K562 (cell line): ENCODE measurements around the gene MPPED2. TPM values are rescaled to one million over a fixed set of nuclear protein-coding genes. Genes with fewer than 3 reads are reported as not detected.

Source experiments
- ATAC-seq: fragments of 200-7000 bp; cut with Tn5 transposase; 3 replicates; pipeline ENCODE4 v1.9.1; 2020; ENCODE audit warnings: moderate library complexity
- BruUV-seq: library from RNA; stranded (reverse); fragments of 400-500 nt; replicated peaks from 2 replicates; lab custom pipeline; 2021; lab: Mats Ljungman, UMichigan
- CTCF ChIA-PET: fragments of 300-600 bp; formaldehyde crosslinking; extraction: SDS; loops from one replicate; lab custom pipeline; 2021; ENCODE audit warnings: low intra/inter-chr PET ratio; lab: Yijun Ruan, JAX
- POLR2A ChIA-PET: fragments of 300-600, 350-650 bp; sonication (Branson Sonifier 250); formaldehyde crosslinking; extraction: SDS; loops from one replicate; lab custom pipeline; 2021; ENCODE audit warnings: antibody characterized with exemption, inconsistent platforms; lab: Yijun Ruan, JAX
- DNase-seq, 4 experiments: peaks; one replicate each; pipeline versions ENCODE4 v3.0.0 to v3.0.0-alpha.2; 2011 to 2018; ENCODE audit warnings: low spot score in 3 of 4, mixed read lengths in 3 of 4; ENCODE audit errors: extremely low read depth in 1 of 4
- FAIRE-seq: peaks from 2 replicates; lab custom pipeline; 2011; peaks lifted over from hg19 to GRCh38; lab: Jason Lieb, UNC
- H2AFZ ChIP-seq: 2 replicates; pipeline ENCODE4 v1.6.0; 2011; ENCODE audit warnings: low read depth, low read length, control low read depth, inconsistent platforms
- H3K27ac ChIP-seq: fragments of 200-600 bp; 3 replicates; pipeline ENCODE4 v1.8.0; 2011; ENCODE audit warnings: low read depth, mild to moderate bottlenecking, control low read depth, inconsistent platforms, low read length, moderate library complexity, mixed read lengths; ENCODE audit errors: extremely low read depth
- H3K27me3 ChIP-seq, 2 experiments: fragments of 300-600 bp in 1 of 2; 2 replicates in 1 of 2; 3 replicates in 1 of 2; pipeline versions ENCODE4 v1.6.0 to v1.8.0; 2011; ENCODE audit warnings: inconsistent platforms in 2 of 2, low read length in 2 of 2, mild to moderate bottlenecking in 1 of 2, mixed read lengths in 1 of 2, moderate library complexity in 1 of 2; ENCODE audit not compliant: control insufficient read depth in 2 of 2, insufficient read depth in 2 of 2
- H3K36me3 ChIP-seq: fragments of 300-600 bp; 3 replicates; pipeline ENCODE4 v1.8.0; 2011; ENCODE audit warnings: mild to moderate bottlenecking, low read length, inconsistent platforms; ENCODE audit not compliant: control insufficient read depth, insufficient read depth
- H3K4me1 ChIP-seq, 2 experiments: fragments of 200-600 bp in 1 of 2; replicated peaks in 1 of 2; 2 replicates in 1 of 2; 3 replicates in 1 of 2; pipeline versions ENCODE4 v1.5.1 to v1.8.0; 2011; ENCODE audit warnings: inconsistent platforms in 2 of 2, low read length in 2 of 2, mild to moderate bottlenecking in 1 of 2, mixed read lengths in 1 of 2, moderate library complexity in 1 of 2; ENCODE audit not compliant: control insufficient read depth in 2 of 2, insufficient read depth in 2 of 2
- H3K4me2 ChIP-seq: 2 replicates; pipeline ENCODE4 v1.6.1; 2011; ENCODE audit warnings: low read length, control low read depth, inconsistent platforms, mixed read lengths; ENCODE audit not compliant: insufficient read depth
- H3K4me3 ChIP-seq: fragments of 200-600 bp; sonication (generic), shearing (Covaris generic); 2 replicates; pipeline ENCODE4 v1.5.1; 2016; ENCODE audit warnings: control low read depth, inconsistent platforms
- H3K79me2 ChIP-seq: fragments of 200-600 bp; 3 replicates; pipeline ENCODE4 v1.8.0; 2011; ENCODE audit warnings: low read length, inconsistent platforms; ENCODE audit not compliant: control insufficient read depth, insufficient read depth
- H3K9ac ChIP-seq, 2 experiments: 2 replicates each; pipeline versions ENCODE4 v1.6.0 to v1.6.1; 2011; ENCODE audit warnings: low read depth in 2 of 2, low read length in 2 of 2, control low read depth in 1 of 2, inconsistent platforms in 1 of 2, mild to moderate bottlenecking in 1 of 2, mixed read lengths in 1 of 2; ENCODE audit not compliant: insufficient read depth in 1 of 2
- H3K9me1 ChIP-seq: one replicate; pipeline ENCODE4 v1.6.0; 2011; ENCODE audit warnings: inconsistent platforms, mild to moderate bottlenecking, low read length, moderate library complexity; ENCODE audit not compliant: control insufficient read depth, insufficient read depth
- H3K9me3 ChIP-seq: replicated peaks from 2 replicates; pipeline ENCODE4 v1.5.1; 2011; ENCODE audit warnings: low read depth, low read length, inconsistent platforms; ENCODE audit not compliant: control insufficient read depth, insufficient read depth
- H4K20me1 ChIP-seq: replicated peaks from 2 replicates; pipeline ENCODE4 v1.6.1; 2011; ENCODE audit warnings: low read length, inconsistent platforms, mixed read lengths; ENCODE audit not compliant: control insufficient read depth, insufficient read depth
- FOXK2 ChIP-seq, 2 experiments: fragments of 450-650 bp; IDR thresholded peaks in 1 of 2; conservative IDR thresholded peaks in 1 of 2; 2 replicates each; pipeline ENCODE4 v1.6.1; 2016; ENCODE audit warnings: low read depth in 2 of 2, mild to moderate bottlenecking in 1 of 2
- MIER1 ChIP-seq: fragments of 450-650 bp; IDR thresholded peaks from 2 replicates; pipeline ENCODE4 v1.6.1; 2016; ENCODE audit warnings: antibody characterized with exemption, mild to moderate bottlenecking, low read depth
- MTF1 ChIP-seq: fragments of 250-450 bp; sonication (Bioruptor Pico); IDR thresholded peaks from 2 replicates; pipeline ENCODE4 v1.9.0; 2021; ENCODE audit warnings: moderate library complexity, mild to moderate bottlenecking, inconsistent platforms, borderline replicate concordance
- PPARD ChIP-seq: fragments of 250-450 bp; sonication (Bioruptor Pico); IDR thresholded peaks from 2 replicates; pipeline ENCODE4 v1.8.0; 2022; ENCODE audit warnings: inconsistent platforms, mild to moderate bottlenecking, moderate library complexity
- TSC22D4 ChIP-seq: fragments of 450-650 bp; IDR thresholded peaks from 2 replicates; pipeline ENCODE4 v1.6.1; 2016; ENCODE audit warnings: missing genetic modification characterization, missing biosample characterization, control low read depth
- ZBTB1 ChIP-seq: sonication (generic); formaldehyde crosslinking; IDR thresholded peaks from 2 replicates; pipeline ENCODE4 v1.8.1; 2023; ENCODE audit warnings: missing genetic modification reagents, low read depth, mild to moderate bottlenecking, borderline replicate concordance
- ZNF668 ChIP-seq: fragments of 250-450 bp; sonication (Bioruptor Pico); IDR thresholded peaks from 2 replicates; pipeline ENCODE4 v1.8.0; 2022; ENCODE audit warnings: mild to moderate bottlenecking, inconsistent platforms
- WGBS: fragments of 100-300 bp; shearing (Covaris generic); methylation state at CpG from one replicate; pipeline ENCODE4 v1.1.6; 2016; ENCODE audit warnings: low coverage, mixed read lengths; ENCODE audit not compliant: insufficient coverage; ENCODE audit errors: missing lambda C conversion rate; 5-methylcytosine and 5-hydroxymethylcytosine counted together
- in situ Hi-C: fragments of 300-500 bp; cut with MboI; formaldehyde crosslinking; loops from 4 replicates; pipeline ENCODE4 v1.15.0; 2018; ENCODE audit warnings: inconsistent platforms, mixed read lengths
- intact Hi-C: fragments of 100-400 bp; cut with micrococcal nuclease; formaldehyde crosslinking; loops from 2 replicates; pipeline ENCODE4 v1.14.2; 2022
- polyA plus RNA-seq, 8 experiments: library from polyadenylated mRNA; depleted of rRNA in 4 of 8; stranded (reverse) in 5 of 8; unstranded in 3 of 8; fragments of >200 nt; fragmentation: Nextera tagmentation in 2 of 8; fragmentation: Illumina TruSeq in 1 of 8; extraction: Ambion mirVana in 2 of 8; extraction: Trizol in 1 of 8; gene quantifications; 2 replicates each; pipeline versions ENCODE4 v1.2.1 to v1.2.3, GENCODE V29; 2011 to 2014; ENCODE audit warnings: inconsistent platforms in 1 of 8, missing spikeins in 1 of 8
- total RNA-seq, 7 experiments: library from RNA; depleted of rRNA in 6 of 7; stranded (reverse); fragments of >200 nt in 6 of 7; fragmentation: Illumina TruSeq in 2 of 7; extraction: Trizol in 2 of 7; gene quantifications; 2 replicates each; pipeline versions ENCODE4 v1.2.1 to v1.2.3, GENCODE V29; 2011 to 2021; ENCODE audit warnings: low replicate concordance in 1 of 7
- TF ChIP-seq, protein P1 (sequence below): fragments of 450-650 bp; IDR thresholded peaks from 2 replicates; pipeline ENCODE4 v1.6.1; 2016
- TF ChIP-seq, protein P2 (sequence below), 2 experiments: fragments of 200-800 bp in 1 of 2; sonication (Bioruptor generic) in 1 of 2; sonication (generic) in 1 of 2; formaldehyde crosslinking in 1 of 2; IDR thresholded peaks in 1 of 2; conservative IDR thresholded peaks in 1 of 2; 2 replicates each; pipeline versions ENCODE4 v1.5.0 to v1.6.1; 2016 to 2020; ENCODE audit warnings: missing compliant biosample characterization in 1 of 2, missing genetic modification characterization in 1 of 2, missing genetic modification reagents in 1 of 2

MPPED2 gene
- total and polyA plus RNA-seq, 9 of the 15 experiments (the other 6 are each of a cell fraction or from before 2014, with no cell fraction given): not detected

- no peaks in the 10 kb centered on the region for H3K4me1 ChIP-seq
- no peaks in the 10 kb centered on the region for H3K27me3 ChIP-seq
- no peaks in the 10 kb centered on the region for H3K36me3 ChIP-seq
- DNase-seq (no peak), FAIRE-seq (no peak), ATAC-seq (no peak)
- in situ Hi-C loops: no loop called here
- no TSS peak for BruUV-seq
- POLR2A ChIA-PET: no interaction called here
- no peaks in the 10 kb centered on the region for H3K79me2 ChIP-seq
- no peak overlapping the region for H3K27ac ChIP-seq
- no peaks in the 10 kb centered on the region for H4K20me1 ChIP-seq
- H3K9me3 ChIP-seq: no peaks in the 10 kb centered on the region
- H3K9ac ChIP-seq: no peak overlapping the region
- H2AFZ ChIP-seq: no peak overlapping the region
- TF ChIP-seq ZNF668 (CRISPR knock-in tag) (no peak), TSC22D4 (tag) (no peak), ZBTB1 (CRISPR knock-in tag) (no peak), PPARD (CRISPR knock-in tag) (no peak), MIER1 (no peak), FOXK2 (conservative IDR thresholded peaks at IDR 0.05 in 1 of 2, IDR thresholded peaks at IDR 0.05 in 1 of 2; ENCODE audit: low read depth in 2 of 2) (no peak), MTF1 (no peak)
- TF ChIP-seq, protein P1, sequence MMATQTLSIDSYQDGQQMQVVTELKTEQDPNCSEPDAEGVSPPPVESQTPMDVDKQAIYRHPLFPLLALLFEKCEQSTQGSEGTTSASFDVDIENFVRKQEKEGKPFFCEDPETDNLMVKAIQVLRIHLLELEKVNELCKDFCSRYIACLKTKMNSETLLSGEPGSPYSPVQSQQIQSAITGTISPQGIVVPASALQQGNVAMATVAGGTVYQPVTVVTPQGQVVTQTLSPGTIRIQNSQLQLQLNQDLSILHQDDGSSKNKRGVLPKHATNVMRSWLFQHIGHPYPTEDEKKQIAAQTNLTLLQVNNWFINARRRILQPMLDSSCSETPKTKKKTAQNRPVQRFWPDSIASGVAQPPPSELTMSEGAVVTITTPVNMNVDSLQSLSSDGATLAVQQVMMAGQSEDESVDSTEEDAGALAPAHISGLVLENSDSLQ: no peak
- TF ChIP-seq, protein P2, sequence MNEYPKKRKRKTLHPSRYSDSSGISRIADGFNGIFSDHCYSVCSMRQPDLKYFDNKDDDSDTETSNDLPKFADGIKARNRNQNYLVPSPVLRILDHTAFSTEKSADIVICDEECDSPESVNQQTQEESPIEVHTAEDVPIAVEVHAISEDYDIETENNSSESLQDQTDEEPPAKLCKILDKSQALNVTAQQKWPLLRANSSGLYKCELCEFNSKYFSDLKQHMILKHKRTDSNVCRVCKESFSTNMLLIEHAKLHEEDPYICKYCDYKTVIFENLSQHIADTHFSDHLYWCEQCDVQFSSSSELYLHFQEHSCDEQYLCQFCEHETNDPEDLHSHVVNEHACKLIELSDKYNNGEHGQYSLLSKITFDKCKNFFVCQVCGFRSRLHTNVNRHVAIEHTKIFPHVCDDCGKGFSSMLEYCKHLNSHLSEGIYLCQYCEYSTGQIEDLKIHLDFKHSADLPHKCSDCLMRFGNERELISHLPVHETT (CRISPR knock-in tag; conservative IDR thresholded peaks at IDR 0.05 in 1 of 2, IDR thresholded peaks at IDR 0.05 in 1 of 2): no peak
- WGBS: 0% methylated on average over 4 of the region's 4 CpGs
- no peak overlapping the region for H3K4me2 ChIP-seq
- H3K9me1 ChIP-seq: no peaks in the 10 kb centered on the region
- CTCF ChIA-PET: no interaction called here
- no peak overlapping the region for H3K4me3 ChIP-seq
- intact Hi-C loops: no loop called here
These were observed 111.8 kb downstream of the MPPED2 start for GRCh38 chr11:30474151-30474954.
